Caki2 (cell line): Measurements from ENCODE around the gene TDO2. TPM values are rescaled to one million over a fixed set of nuclear protein-coding genes. Genes with fewer than 3 reads are reported as not detected.
A peak's percentile ranks its signal among the peaks of the same experiment; 100 is the strongest.
"Not testable (repeated sequence)": the region's sequence is repeated elsewhere in the genome, so short reads cannot be mapped to it uniquely, and the experiment has no call there.

Experiments
- DNase-seq: peaks from one replicate; pipeline ENCODE4 v3.0.0-alpha.2; 2015; ENCODE audit warnings: low read depth
- in situ Hi-C: cut with HindIII; loops from 2 replicates; pipeline ENCODE4 v1.10.0; 2016; ENCODE audit warnings: low sequenced_read_pairs, low pct_unique_long_range_greater_than_20kb, mixed read lengths
- total RNA-seq: library from RNA; depleted of rRNA; stranded (reverse); fragments of >200 nt; shearing (Covaris generic); gene quantifications from 2 replicates; pipeline ENCODE4 v1.2.3, GENCODE V29; 2014; ENCODE audit warnings: low replicate concordance; rRNA removed

TDO2 gene
- 2.0 and 13.0 TPM in 2 replicates for total RNA-seq

DNA sequence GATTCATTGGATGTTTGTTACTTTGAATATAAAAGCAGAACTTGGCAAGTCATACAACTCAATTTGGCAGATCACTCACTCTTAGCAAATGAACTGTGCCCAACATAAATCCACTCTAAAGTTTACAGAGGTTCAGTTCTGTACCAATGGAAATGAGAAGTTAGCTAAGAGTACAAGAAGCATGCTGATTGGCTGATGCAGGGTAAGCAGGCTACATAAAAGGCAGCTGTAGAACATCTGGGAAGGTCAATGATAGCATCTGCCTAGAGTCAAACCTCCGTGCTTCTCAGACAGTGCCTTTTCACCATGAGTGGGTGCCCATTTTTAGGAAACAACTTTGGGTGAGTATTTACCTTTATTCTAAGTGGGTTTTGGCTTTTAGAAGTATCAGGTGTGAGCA is at the start of gene TDO2:
Gene TDO2, plus strand, starts transcription at position 244 of the 400 bp plus-strand sequence. Its CDS starts 63 bp downstream, at position 307.
- in situ Hi-C loops: no loop called here
- DNase-seq: no peak

DNA sequence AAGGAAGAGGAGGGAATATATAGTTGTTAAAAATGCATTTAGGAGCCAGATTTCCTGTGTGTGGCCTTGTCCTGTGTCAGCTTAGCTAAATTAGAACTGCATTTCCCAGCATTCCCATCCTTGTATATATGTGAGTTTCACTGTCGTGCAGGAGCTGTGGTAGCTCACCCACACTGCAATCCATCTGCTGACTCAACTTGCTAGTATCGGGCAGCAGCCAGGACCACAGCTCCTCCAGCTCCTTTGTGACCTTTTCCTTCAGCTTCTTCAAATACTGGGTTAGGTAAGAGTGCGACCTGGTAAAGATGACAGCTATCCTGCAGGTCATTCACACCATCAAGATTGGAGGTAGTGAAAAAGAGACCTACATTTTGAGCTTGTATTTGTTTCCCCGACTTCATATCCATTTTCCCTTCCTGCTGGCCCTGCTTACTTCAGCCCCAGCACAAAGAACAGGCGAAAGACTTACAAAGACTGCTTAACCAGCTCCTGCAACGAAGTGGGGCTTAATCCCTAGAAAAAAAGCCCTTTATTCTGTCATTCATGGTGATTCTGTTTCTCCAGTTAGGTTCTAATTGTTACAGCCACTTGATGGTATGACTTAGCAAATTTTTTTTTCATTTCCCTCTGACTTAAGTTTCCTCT is 48.8 kb upstream of the TDO2 start:
- in situ Hi-C loops: no loop called here
- DNase-seq: peak; percentile 61

DNA sequence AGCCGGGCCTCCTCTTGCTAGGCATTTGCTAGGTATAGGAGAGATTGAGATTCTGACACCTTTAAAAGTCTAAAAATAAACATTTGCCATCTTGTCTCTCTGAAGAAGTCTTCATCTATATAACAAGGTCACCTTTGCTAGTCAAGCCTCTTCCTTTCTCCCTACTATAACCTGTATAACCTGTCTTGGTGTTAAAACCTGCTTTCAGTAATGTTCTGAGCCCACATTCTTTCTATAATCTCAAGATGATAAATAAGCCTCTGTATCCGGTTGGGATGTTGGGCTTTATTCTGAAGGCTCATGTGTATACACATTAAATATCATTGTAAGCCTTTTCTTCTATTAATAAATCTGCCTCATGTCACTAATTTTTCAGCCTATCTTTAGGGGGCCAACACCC is 47.6 kb upstream of the TDO2 start:
- DNase-seq: no peak
- in situ Hi-C loops: no loop called here

DNA sequence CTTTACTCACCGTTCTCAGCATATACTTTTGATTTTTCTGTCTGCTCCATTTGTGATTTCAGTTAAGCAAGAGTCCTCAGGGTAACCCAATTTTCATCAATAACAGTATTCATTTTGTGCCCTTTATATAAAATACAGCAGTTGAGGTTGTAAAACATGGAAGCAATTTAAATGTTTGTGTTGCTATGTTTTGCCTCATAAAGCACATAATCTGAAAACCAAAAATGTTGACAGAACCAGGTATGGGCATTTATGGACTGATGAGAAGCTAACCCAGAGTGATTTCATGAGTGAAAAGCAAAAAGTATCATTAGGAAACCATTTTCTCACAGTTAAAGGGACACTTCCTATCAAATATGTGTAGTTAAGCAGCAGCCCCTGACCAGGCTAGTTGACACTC is 37.3 kb upstream of the TDO2 start, which contains the start of gene ASIC5:
Gene ASIC5, minus strand, starts transcription at position 101 of the 400 bp plus-strand sequence. Its CDS starts 51 bp downstream, at position 50.
- in situ Hi-C loops: no loop called here
- DNase-seq: no peak

DNA sequence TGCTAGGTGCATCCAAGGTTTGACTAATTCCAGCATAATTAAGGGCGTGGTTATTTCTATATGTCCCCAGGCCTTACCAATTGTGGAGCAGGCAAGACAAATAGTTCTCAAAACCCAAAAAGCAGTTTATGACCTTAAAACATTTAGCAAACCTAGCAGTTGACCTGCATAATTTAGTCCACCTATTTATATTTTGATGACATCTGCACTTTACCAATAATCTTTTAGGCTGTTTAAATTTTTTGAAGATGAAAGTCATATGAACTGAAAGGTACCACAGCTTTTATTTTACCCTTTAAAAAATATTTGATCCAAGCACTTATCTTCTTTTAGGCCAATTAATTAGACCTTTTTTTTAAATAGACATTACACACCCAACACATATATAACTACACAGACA is 27.6 kb upstream of the TDO2 start:
- no peak for DNase-seq
- in situ Hi-C loops: no loop called here

DNA sequence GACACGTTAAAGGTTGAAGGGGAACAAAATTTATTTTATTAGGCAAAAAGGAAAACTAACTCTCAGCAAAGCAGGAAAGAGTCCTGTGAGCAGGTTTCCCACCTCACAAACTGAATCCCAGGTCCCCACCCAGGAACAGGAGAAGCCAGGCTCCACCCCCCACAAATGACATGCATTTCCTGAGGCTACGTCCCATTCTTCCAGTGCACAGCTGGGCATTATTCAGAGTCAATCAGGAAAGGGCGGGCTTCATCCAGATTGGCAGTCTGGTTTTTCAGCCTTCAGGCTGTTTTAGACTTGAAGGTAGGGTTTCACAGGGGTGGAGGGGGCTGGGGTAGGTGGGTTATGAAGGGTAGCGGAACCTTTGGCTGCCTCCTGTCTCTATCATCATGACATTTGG is 25.5 kb upstream of the TDO2 start:
- no peak for DNase-seq
- in situ Hi-C loops: no loop called here

DNA sequence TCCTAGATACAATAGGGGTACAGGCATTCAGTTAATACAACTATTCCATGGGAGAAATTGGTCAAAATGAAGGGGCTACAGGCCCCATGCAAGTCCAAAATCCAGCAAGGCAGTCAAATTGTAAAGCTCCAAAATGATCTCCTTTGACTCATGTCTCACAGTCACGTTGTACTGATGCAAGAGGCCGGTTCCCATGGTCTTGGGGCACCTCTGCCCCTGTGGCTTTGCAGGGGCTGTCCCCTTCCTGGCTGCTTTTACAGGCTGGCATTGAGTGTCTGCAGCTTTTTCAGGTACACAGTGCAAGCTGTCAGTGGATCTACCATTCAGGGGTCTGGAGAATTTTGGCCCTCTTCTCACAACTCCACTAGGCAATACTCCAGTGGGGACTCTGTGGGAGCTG is 24.9 kb upstream of the TDO2 start:
- in situ Hi-C loops: no loop called here

DNA sequence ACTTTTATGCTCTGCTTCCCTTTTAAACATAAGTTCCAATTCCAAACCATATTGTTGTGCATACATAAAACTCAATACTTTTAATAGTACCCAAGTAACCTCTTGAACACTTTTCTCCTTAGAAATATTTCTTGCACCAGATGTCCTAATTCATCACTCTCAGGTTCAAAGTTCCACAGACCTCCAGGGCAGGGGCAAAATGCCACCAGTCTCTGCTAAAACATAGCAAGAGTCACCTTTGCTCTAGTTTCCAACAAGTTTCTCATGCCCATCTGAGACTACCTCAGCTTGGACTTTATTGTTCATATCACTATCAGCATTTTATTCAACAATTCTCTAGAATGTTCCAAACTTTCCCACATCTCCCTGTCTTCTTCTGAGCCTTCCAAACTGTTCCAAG is 23.7 kb upstream of the TDO2 start:
- in situ Hi-C loops: no loop called here
- DNase-seq: no peak

More for the DNA sequence above, 24.9 kb upstream of the TDO2 start:
- DNase-seq: no peak

DNA sequence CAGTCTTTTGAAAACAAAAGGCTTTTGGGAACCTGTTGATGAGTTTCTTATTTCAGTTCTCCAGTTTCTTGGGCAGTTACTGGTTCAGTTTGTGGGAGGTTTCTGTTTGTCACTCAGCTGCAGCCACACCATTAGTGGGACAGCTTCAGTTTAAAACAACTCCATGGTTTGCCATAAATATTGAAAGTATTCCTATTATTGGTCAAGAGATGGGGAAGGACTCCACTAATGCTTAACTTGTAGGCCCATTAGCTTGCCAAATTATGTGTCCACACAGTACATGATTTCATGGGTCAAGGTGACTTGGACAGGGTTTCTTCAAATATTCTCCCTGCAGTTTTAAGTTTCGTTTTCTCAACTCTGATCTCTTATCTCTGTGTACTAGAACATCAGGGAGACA is 21.9 kb upstream of the TDO2 start:
- in situ Hi-C loops: no loop called here
- DNase-seq: no peak

DNA sequence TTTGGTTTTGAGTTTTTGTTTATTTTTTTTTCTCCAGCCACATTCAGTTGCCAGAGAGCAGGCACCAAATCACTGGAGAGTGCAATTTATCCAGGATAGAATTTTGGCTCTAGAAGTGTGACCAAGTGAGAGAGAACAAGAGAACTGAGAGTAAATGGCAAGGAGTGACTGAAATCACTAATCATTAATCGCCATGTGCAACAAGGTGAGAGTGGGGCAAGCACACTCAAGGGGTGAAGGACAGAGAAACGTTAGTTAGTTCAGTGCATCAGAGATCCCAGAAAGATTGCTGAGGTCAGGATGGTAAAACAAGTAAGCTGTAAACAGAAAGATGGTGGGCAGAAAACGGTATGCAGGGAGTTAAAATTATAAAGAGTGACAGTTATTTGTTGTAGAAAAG is 19.6 kb upstream of the TDO2 start:
- in situ Hi-C loops: no loop called here
- DNase-seq: no peak

DNA sequence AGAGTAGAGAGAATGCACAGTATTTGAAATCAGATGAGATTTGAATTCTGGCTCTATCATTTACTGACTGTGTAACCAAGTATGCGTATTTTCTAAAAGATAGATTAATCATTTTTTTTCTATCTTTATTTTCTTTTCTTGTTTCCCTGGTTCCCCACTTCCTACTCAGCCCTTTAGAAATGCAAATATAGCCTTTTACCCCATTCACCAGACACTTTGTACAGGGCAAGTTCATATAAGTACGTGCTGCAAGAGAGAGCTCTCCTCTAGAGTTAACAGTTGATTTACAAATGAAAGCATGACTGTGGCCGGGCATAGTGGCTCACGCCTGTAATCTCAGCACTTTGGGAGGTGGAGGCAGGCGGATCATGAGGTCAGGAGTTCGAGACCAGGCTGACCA is 17.8 kb upstream of the TDO2 start:
- no peak for DNase-seq
- in situ Hi-C loops: no loop called here

DNA sequence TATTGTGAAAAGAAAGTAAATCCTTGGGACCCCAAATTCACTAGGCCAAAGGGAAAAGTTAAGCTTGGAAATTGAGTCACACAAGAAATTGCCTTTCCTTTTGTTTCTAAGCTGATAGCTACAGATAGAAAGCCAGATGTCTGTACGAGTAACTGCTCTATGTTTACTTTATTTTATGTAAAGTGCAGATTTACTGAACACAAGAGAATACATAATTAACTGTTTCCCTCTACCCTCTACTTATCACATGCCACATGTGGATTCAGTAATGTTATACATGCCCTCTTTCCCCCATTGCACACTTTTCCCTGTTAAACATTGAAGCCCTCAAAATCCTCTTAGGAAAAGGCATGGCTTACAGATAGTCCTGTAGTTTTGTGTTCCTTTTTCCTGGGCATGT is 16.5 kb upstream of the TDO2 start:
- in situ Hi-C loops: no loop called here

DNA sequence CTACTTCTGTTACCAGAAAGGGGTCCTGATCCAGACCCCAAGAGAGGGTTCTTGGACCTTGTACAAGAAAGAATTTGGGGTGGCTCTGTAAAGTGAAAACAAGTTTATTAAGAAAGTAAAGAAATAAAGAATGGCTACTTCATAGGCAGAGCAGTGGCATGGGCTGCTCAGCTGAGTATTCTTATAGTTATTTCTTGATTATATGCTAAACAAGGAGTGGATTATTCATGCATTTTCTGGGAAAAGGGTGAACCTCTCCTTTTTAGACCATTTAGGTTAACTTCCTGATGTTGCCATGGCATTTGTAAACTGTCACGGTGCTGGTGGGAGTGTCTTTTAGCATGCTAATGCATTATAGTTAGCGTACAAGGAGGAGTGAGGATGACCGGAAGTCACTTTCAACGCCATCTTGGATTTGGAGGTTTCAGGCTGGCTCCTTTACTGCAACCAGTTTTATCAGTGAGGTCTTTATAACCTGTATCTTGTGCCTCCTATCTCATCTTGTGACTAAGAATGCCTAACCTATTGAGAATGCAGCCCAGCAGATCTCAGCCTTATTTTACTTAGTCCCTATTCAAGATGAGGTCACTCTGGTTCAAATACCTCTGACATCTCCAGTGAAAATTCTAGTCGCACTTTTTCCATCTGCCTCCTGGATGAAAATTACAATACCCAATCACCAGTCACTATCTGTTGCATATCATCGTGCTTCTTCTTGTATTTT is 15.5 kb upstream of the TDO2 start:
- in situ Hi-C loops: no loop called here
- no peak for DNase-seq

More for the DNA sequence above, 16.5 kb upstream of the TDO2 start:
- no peak for DNase-seq

DNA sequence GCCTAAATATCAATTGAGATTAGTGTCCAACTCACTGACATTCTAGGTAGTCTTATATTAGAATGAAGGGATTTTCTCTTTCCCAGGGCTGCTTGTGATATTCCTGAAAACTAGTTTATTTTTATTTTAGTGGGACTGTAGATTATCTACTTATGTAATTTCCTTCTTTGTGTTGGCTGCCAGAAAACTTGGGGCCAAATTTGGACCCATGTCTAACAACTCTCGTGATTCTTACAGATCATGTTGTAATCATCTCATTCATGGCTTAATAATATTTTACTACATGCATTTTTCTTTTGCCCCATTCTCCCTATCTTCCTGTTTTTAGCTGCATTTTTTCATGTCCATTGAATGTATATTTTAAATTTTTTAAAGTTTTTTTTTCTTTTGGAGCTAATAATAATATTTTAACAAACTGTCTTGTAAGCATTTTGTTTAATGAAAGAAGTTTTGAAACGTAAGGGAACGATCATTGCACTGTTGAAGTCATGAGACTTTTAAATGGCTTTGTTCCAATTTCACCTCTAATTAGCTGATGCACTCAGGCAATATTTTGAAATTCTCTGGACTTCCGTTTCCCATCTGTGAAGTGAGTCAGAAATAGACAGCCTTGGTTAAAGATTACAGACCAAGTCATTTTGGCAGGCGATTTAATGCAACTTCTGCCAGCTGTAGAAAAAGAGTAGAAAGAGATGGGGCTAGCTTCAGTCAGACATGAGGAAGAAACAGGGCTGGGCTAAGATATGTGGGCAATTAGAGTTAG is 14.3 kb upstream of the TDO2 start:
- peak; percentile 72 for DNase-seq
- in situ Hi-C loops: no loop called here

DNA sequence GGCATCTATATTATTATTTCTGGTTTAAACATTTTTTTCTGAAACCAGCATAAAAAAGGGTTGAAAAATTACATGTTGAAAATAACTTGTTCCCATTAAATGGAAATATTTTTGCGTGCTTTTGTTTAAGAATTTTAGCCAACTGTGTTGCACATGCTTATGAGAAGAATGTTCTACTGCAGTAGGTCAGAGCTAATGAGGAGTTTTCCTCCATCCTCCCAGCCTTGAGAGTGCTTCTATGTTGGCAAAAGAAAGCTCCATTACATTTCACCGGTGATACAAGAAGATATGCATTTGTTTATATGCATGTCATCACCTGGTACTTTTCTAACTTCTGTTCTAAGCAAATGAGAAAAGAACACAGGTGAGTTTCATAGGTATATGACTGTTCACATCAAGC is 13.6 kb upstream of the TDO2 start:
- DNase-seq: no peak
- in situ Hi-C loops: no loop called here

DNA sequence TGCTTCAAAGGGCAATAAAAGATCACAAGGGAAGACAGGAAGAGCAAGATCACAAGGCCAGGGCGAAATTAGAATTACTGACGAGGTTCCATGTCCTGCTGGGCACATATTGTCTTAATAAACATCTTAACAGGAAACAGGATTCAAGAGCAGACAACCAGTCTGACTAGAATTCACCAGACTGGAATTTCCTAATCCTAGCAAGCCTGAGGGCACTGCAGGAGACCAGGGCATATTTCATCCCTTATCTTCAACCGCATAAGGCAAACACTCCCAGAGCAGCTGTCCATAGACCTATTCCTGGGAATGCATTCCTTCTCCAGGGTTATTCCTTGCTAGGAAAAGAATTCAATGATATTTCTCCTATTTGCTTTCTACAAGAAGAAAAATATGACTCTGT is 12.4 kb upstream of the TDO2 start:
- in situ Hi-C loops: no loop called here
- DNase-seq: no peak

DNA sequence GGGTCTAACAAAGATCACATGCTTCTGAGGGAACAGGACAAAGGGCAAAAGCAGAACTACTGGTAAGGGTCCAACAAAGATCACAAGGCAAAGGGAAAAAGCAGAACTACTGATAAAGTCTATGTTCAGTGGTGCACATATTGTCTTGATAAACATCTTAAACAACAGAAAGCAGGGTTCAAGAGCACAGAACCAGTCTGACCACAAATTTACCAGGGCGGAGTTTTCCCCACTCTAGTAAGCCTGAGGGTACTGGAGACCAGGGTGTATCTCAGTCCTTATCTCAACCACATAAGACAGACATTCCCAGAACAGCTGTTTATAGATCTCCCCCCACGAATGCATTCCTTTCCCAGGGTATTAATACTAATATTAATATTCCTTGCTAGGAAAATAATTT is 5.1 kb upstream of the TDO2 start:
- DNase-seq, in situ Hi-C loops: not testable (repeated sequence)

DNA sequence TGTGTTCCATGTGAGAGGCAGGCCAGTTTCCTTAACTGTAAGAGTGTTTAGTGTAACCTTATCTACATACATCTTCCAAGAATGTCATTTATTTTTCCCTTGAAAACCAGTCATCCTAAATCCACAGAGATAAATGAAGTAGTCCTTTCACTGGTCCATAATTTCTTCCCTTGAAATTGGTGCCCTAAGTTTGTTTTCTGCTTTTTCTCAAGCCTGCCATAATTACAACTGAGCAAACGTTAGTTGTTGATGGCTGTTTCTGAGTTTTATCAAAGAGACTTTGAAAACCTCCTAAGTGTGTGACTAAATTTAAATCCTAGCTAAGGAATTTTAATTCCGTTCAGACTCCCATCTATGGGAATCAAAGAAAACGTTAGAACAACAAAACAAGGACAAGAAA is 3.6 kb upstream of the TDO2 start:
- no peak for DNase-seq
- in situ Hi-C loops: no loop called here

DNA sequence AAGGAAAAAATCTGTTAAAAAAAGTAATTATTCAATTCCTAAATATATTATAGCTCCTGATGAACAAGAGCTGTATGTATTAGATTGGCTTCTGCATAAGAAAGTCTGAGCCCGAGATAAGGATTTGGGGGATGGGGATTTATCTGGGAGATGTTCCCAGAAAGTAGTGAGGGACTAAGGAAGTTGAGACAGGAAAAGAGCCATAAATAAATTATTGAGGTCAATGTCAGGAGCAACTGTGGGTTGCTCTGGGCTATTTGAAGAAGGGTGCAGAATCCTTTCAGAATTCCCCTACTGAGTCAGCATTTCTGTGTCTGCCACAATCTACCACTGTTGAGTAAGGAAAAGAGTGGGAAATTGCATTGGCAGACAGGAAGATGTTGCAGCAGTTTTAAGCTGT is 3.1 kb upstream of the TDO2 start:
- DNase-seq: peak; percentile 37
- in situ Hi-C loops: no loop called here
